Measurements from ENCODE around the gene GPR137B.
"Not testable (repeated sequence)": the region's sequence is repeated elsewhere in the genome, so short reads cannot be mapped to it uniquely, and the experiment has no call there.

Gene GPR137B

GRCh38 chr1:236167578-236167977 is 25.2 kb downstream of the GPR137B start:
- peaks cover 17% of the 10 kb centered on the region for H3K9me3 Mint-ChIP-seq
- H3K36me3 Mint-ChIP-seq, result peaks cover 13% of the 10 kb centered on the region
- H3K27ac Mint-ChIP-seq, result no peak overlapping the region
- no peak overlapping the region for H3K4me3 Mint-ChIP-seq
- H3K27me3 Mint-ChIP-seq, result peaks cover 4% of the 10 kb centered on the region
- ATAC-seq (ENCODE audit: low read depth) (no peak), DNase-seq (ENCODE audit: low spot score in 2 of 2) (no peak)
- peaks cover 12% of the 10 kb centered on the region for H3K4me1 Mint-ChIP-seq

- Mint-ChIP-seq H3K4me3 (no peak overlapping the region), H3K27me3 (peaks cover 4% of the 10 kb centered on the region), H3K36me3 (peaks cover 8% of the 10 kb centered on the region), H3K27ac (no peak overlapping the region), H3K9me3 (peaks cover 9% of the 10 kb centered on the region), H3K4me1 (peaks cover 4% of the 10 kb centered on the region)
- peak; percentile 17 for ATAC-seq (ENCODE audit: low read depth)
- no peak for DNase-seq (ENCODE audit: low spot score in 2 of 2)
Observed at GRCh38 chr1:236168716-236169429, 26.5 kb downstream of the GPR137B start.

- H3K27ac Mint-ChIP-seq, result no peak overlapping the region
- peaks cover 2% of the 10 kb centered on the region for H3K9me3 Mint-ChIP-seq
- H3K4me1 Mint-ChIP-seq, result peaks cover 14% of the 10 kb centered on the region
- no peak overlapping the region for H3K4me3 Mint-ChIP-seq
- no peak for DNase-seq (ENCODE audit: low spot score in 2 of 2)
- no peak for ATAC-seq (ENCODE audit: low read depth)
- peaks cover 2% of the 10 kb centered on the region for H3K36me3 Mint-ChIP-seq
- H3K27me3 Mint-ChIP-seq, result peaks cover 8% of the 10 kb centered on the region
Observed at GRCh38 chr1:236172041-236172579, 29.8 kb downstream of the GPR137B start.

GRCh38 chr1:236173174-236173767 is 30.9 kb downstream of the GPR137B start:
- Mint-ChIP-seq H3K27me3 (peaks cover 8% of the 10 kb centered on the region), H3K36me3 (peaks cover 2% of the 10 kb centered on the region), H3K4me3 (no peak overlapping the region), H3K4me1 (peaks cover 14% of the 10 kb centered on the region), H3K27ac (no peak overlapping the region), H3K9me3 (peaks cover 2% of the 10 kb centered on the region)
- ATAC-seq (ENCODE audit: low read depth) (no peak), DNase-seq (ENCODE audit: low spot score in 2 of 2) (no peak)

- no peak overlapping the region for H3K27ac Mint-ChIP-seq
- no peaks in the 10 kb centered on the region for H3K9me3 Mint-ChIP-seq
- H3K27me3 Mint-ChIP-seq, result peaks cover 8% of the 10 kb centered on the region
- no peak overlapping the region for H3K4me3 Mint-ChIP-seq
- H3K4me1 Mint-ChIP-seq, result peaks cover 12% of the 10 kb centered on the region
- H3K36me3 Mint-ChIP-seq, result peaks cover 2% of the 10 kb centered on the region
- no peak for ATAC-seq (ENCODE audit: low read depth)
- DNase-seq (ENCODE audit: low spot score in 2 of 2), result no peak
Observed at GRCh38 chr1:236175642-236176336, 33.5 kb downstream of the GPR137B start.

GRCh38 chr1:236176337-236177336 is 34.3 kb downstream of the GPR137B start:
- peaks cover 2% of the 10 kb centered on the region for H3K36me3 Mint-ChIP-seq
- no peaks in the 10 kb centered on the region for H3K9me3 Mint-ChIP-seq
- ATAC-seq (ENCODE audit: low read depth) (no peak), DNase-seq (ENCODE audit: low spot score in 2 of 2) (no peak)
- no peak overlapping the region for H3K27ac Mint-ChIP-seq
- peaks cover 7% of the 10 kb centered on the region for H3K27me3 Mint-ChIP-seq
- no peak overlapping the region for H3K4me3 Mint-ChIP-seq
- H3K4me1 Mint-ChIP-seq, result peaks cover 12% of the 10 kb centered on the region

- no peak for DNase-seq (ENCODE audit: low spot score in 2 of 2)
- Mint-ChIP-seq H3K27ac (no peak overlapping the region), H3K36me3 (no peaks in the 10 kb centered on the region), H3K4me3 (no peak overlapping the region), H3K27me3 (peaks cover 3% of the 10 kb centered on the region), H3K9me3 (no peaks in the 10 kb centered on the region), H3K4me1 (peaks cover 10% of the 10 kb centered on the region)
- no peak for ATAC-seq (ENCODE audit: low read depth)
Observed at GRCh38 chr1:236179634-236180033, 37.3 kb downstream of the GPR137B start.

- no peak for ATAC-seq (ENCODE audit: low read depth)
- H3K36me3 Mint-ChIP-seq, result no peaks in the 10 kb centered on the region
- H3K27ac Mint-ChIP-seq, result no peak overlapping the region
Observed at GRCh38 chr1:236181059-236181458, 38.7 kb downstream of the GPR137B start.

GRCh38 chr1:236185687-236186086 is 43.3 kb downstream of the GPR137B start:
- Mint-ChIP-seq H3K36me3 (peaks cover 9% of the 10 kb centered on the region), H3K27me3 (no peaks in the 10 kb centered on the region), H3K4me3 (no peak overlapping the region), H3K9me3 (peaks cover 7% of the 10 kb centered on the region), H3K4me1 (no peaks in the 10 kb centered on the region), H3K27ac (no peak overlapping the region)
- no peak for ATAC-seq (ENCODE audit: low read depth)
- no peak for DNase-seq (ENCODE audit: low spot score in 2 of 2)

More at GRCh38 chr1:236181059-236181458, 38.7 kb downstream of the GPR137B start:
- DNase-seq (ENCODE audit: low spot score in 2 of 2), result no peak
- Mint-ChIP-seq H3K27me3 (no peaks in the 10 kb centered on the region), H3K4me3 (no peak overlapping the region), H3K4me1 (no peaks in the 10 kb centered on the region), H3K9me3 (no peaks in the 10 kb centered on the region)

GRCh38 chr1:236186471-236186870 is 44.1 kb downstream of the GPR137B start:
- peaks cover 13% of the 10 kb centered on the region for H3K36me3 Mint-ChIP-seq
- DNase-seq (ENCODE audit: low spot score in 2 of 2); H3K4me3 Mint-ChIP-seq; H3K4me1 Mint-ChIP-seq; H3K27me3 Mint-ChIP-seq; H3K9me3 Mint-ChIP-seq; H3K27ac Mint-ChIP-seq; ATAC-seq (ENCODE audit: low read depth): not testable (repeated sequence)

- not testable (repeated sequence) for H3K27me3 Mint-ChIP-seq; ATAC-seq (ENCODE audit: low read depth); H3K4me3 Mint-ChIP-seq; H3K27ac Mint-ChIP-seq; H3K9me3 Mint-ChIP-seq; DNase-seq (ENCODE audit: low spot score in 2 of 2); H3K4me1 Mint-ChIP-seq
- H3K36me3 Mint-ChIP-seq, result peaks cover 13% of the 10 kb centered on the region
Observed at GRCh38 chr1:236188084-236188483, 45.7 kb downstream of the GPR137B start.

- Mint-ChIP-seq H3K27me3 (no peaks in the 10 kb centered on the region), H3K9me3 (peaks cover 15% of the 10 kb centered on the region), H3K4me3 (no peak overlapping the region), H3K36me3 (peaks cover 20% of the 10 kb centered on the region), H3K4me1 (no peaks in the 10 kb centered on the region), H3K27ac (no peak overlapping the region)
- no peak for ATAC-seq (ENCODE audit: low read depth)
- no peak for DNase-seq (ENCODE audit: low spot score in 2 of 2)
Observed at GRCh38 chr1:236193184-236193583, 50.8 kb downstream of the GPR137B start.

- Mint-ChIP-seq H3K4me1 (no peaks in the 10 kb centered on the region), H3K9me3 (peaks cover 41% of the 10 kb centered on the region), H3K27me3 (no peaks in the 10 kb centered on the region), H3K36me3 (peaks cover 33% of the 10 kb centered on the region), H3K27ac (no peak overlapping the region), H3K4me3 (no peak overlapping the region)
- DNase-seq (ENCODE audit: low spot score in 2 of 2), result no peak
- ATAC-seq (ENCODE audit: low read depth), result no peak
Observed at GRCh38 chr1:236200925-236201324, 58.6 kb downstream of the GPR137B start.
